HFF-Myc (cell line): Measurements from ENCODE around the gene LRRC37A3.
"Not testable (repeated sequence)": the region's sequence is repeated elsewhere in the genome, so short reads cannot be mapped to it uniquely, and the experiment has no call there.

Source experiments
- DNase-seq: peaks from one replicate; pipeline ENCODE4 v3.0.0-alpha.2; 2011; ENCODE audit warnings: low read depth; ENCODE audit errors: extremely low read depth
- H3K4me3 ChIP-seq: replicated peaks from 2 replicates; pipeline ENCODE4 v1.5.1; 2011; ENCODE audit warnings: low read depth, mild to moderate bottlenecking, control low read depth, low read length
- CTCF ChIP-seq: IDR thresholded peaks from 2 replicates; pipeline ENCODE4 v1.5.1; 2012; ENCODE audit warnings: mild to moderate bottlenecking, low read depth, low read length, control low read depth; ENCODE audit errors: missing control alignments

LRRC37A3 gene

GRCh38 chr17:64920026-64920418 is 744 bp upstream of the LRRC37A3 start:
- no peak for DNase-seq
- peak overlapping the region; percentile 48 for H3K4me3 ChIP-seq
- no peak for TF ChIP-seq CTCF

GRCh38 chr17:64918842-64919288 is 413 bp downstream of the LRRC37A3 start:
- DNase-seq = not testable (repeated sequence)
- peak overlapping the region; percentile 48 for H3K4me3 ChIP-seq

GRCh38 chr17:64917540-64917939 is 1.7 kb downstream of the LRRC37A3 start:
- not testable (repeated sequence) for DNase-seq, H3K4me3 ChIP-seq

GRCh38 chr17:64915244-64915643 is 4.0 kb downstream of the LRRC37A3 start:
- not testable (repeated sequence) for H3K4me3 ChIP-seq, DNase-seq

GRCh38 chr17:64910191-64910514 is 9.1 kb downstream of the LRRC37A3 start:
- not testable (repeated sequence) for DNase-seq, H3K4me3 ChIP-seq

- DNase-seq, H3K4me3 ChIP-seq: not testable (repeated sequence)
Measured at GRCh38 chr17:64909511-64910190, 9.6 kb downstream of the LRRC37A3 start.

GRCh38 chr17:64904069-64904468 is 15.2 kb downstream of the LRRC37A3 start:
- not testable (repeated sequence) for H3K4me3 ChIP-seq, DNase-seq

- DNase-seq, H3K4me3 ChIP-seq: not testable (repeated sequence)
Measured at GRCh38 chr17:64897136-64897535, 22.1 kb downstream of the LRRC37A3 start.

- not testable (repeated sequence) for H3K4me3 ChIP-seq, DNase-seq
Measured at GRCh38 chr17:64874210-64874609, 45.1 kb downstream of the LRRC37A3 start.

- DNase-seq = peak; percentile 9
- TF ChIP-seq CTCF = peak; percentile 59
- not testable (repeated sequence) for H3K4me3 ChIP-seq
Measured at GRCh38 chr17:64847504-64848466, 71.5 kb downstream of the LRRC37A3 start.

GRCh38 chr17:64846892-64847291 is 72.4 kb downstream of the LRRC37A3 start:
- not testable (repeated sequence) for DNase-seq, H3K4me3 ChIP-seq

GRCh38 chr17:64843918-64844317 is 75.4 kb downstream of the LRRC37A3 start:
- not testable (repeated sequence) for H3K4me3 ChIP-seq, DNase-seq

GRCh38 chr17:64842900-64843299 is 76.4 kb downstream of the LRRC37A3 start:
- not testable (repeated sequence) for DNase-seq, H3K4me3 ChIP-seq

- DNase-seq, H3K4me3 ChIP-seq: not testable (repeated sequence)
Measured at GRCh38 chr17:64840960-64841359, 78.3 kb downstream of the LRRC37A3 start.

- not testable (repeated sequence) for H3K4me3 ChIP-seq, DNase-seq
Measured at GRCh38 chr17:64838513-64838912, 80.8 kb downstream of the LRRC37A3 start.

GRCh38 chr17:64837018-64837761 is 82.1 kb downstream of the LRRC37A3 start:
- peak; percentile 12 for DNase-seq
- H3K4me3 ChIP-seq = peak overlapping the region; percentile 56
